Natural killer cell (primary cell): Measurements from ENCODE around the gene ATF4. TPM values are rescaled to one million over a fixed set of nuclear protein-coding genes. Genes with fewer than 3 reads are reported as not detected.

Source experiments
- ATAC-seq, 3 donors: fragments of 150-1000 bp in 2 of 3; fragments of 200-7000 bp in 1 of 3; cut with Tn5 transposase; 1 replicate in 1 of 3; 2 replicates in 2 of 3; pipeline ENCODE4 v1.10.0; 2021; ENCODE audit warnings: mild to moderate bottlenecking in 2 of 3, moderate library complexity in 2 of 3
- DNase-seq, 2 donors: peaks; one replicate each; pipeline versions ENCODE4 v3.0.0 to v3.0.0-alpha.2; 2013 to 2021; ENCODE audit warnings: mixed read lengths in 1 of 2
- H3K27ac ChIP-seq: one replicate; pipeline ENCODE4 v1.5.1; 2013; ENCODE audit warnings: mild to moderate bottlenecking, low read length
- H3K27me3 ChIP-seq: one replicate; pipeline ENCODE4 v1.6.1; 2013; ENCODE audit warnings: low read length; ENCODE audit not compliant: control insufficient read depth, insufficient read depth
- H3K36me3 ChIP-seq: one replicate; pipeline ENCODE4 v1.6.1; 2013; ENCODE audit warnings: low read length; ENCODE audit not compliant: control insufficient read depth, insufficient read depth
- H3K4me1 ChIP-seq: one replicate; pipeline ENCODE4 v1.6.1; 2013; ENCODE audit warnings: low read length; ENCODE audit not compliant: control insufficient read depth, insufficient read depth
- H3K4me3 ChIP-seq: one replicate; pipeline ENCODE4 v1.5.1; 2013; ENCODE audit warnings: low read length
- H3K9me3 ChIP-seq: one replicate; pipeline ENCODE4 v1.6.1; 2013; ENCODE audit warnings: low read length; ENCODE audit not compliant: control insufficient read depth, insufficient read depth
- H3K27ac Mint-ChIP-seq, 2 donors: one replicate each; pipeline ENCODE4 v1.8.0; 2022; ENCODE audit warnings: mild to moderate bottlenecking in 2 of 2, mixed read lengths in 2 of 2, moderate library complexity in 1 of 2
- H3K27me3 Mint-ChIP-seq, 2 donors: one replicate each; pipeline ENCODE4 v1.8.0; 2022; ENCODE audit warnings: low read depth in 2 of 2, mixed read lengths in 2 of 2
- H3K36me3 Mint-ChIP-seq: one replicate; pipeline ENCODE4 v1.8.0; 2022; ENCODE audit warnings: mixed read lengths
- H3K4me1 Mint-ChIP-seq, 2 donors: one replicate each; pipeline ENCODE4 v1.8.0; 2022; ENCODE audit warnings: mixed read lengths in 2 of 2
- H3K4me3 Mint-ChIP-seq: one replicate; pipeline ENCODE4 v1.8.0; 2022; ENCODE audit warnings: mild to moderate bottlenecking, moderate library complexity, mixed read lengths
- H3K9me3 Mint-ChIP-seq, 2 donors: one replicate each; pipeline ENCODE4 v1.8.0; 2022; ENCODE audit warnings: mixed read lengths in 2 of 2
- CTCF ChIP-seq: fragments of 200-600 bp; IDR thresholded peaks from one replicate; pipeline ENCODE4 v1.8.0; 2022; ENCODE audit warnings: antibody characterized with exemption
- WGBS: methylation state at CpG from one replicate; pipeline ENCODE4 v1.1.7; 2013; ENCODE audit warnings: missing lambda C conversion rate; ENCODE audit not compliant: insufficient coverage; 5-methylcytosine and 5-hydroxymethylcytosine counted together
- intact Hi-C: fragments of 100-400 bp; cut with micrococcal nuclease; formaldehyde crosslinking; loops from one replicate; pipeline ENCODE4 v1.14.2; 2022
- total RNA-seq, 4 donors: library from RNA; stranded (reverse); fragments of 120-200 nt in 1 of 4; gene quantifications; one replicate each; pipeline versions ENCODE4 v1.2.3 to v1.2.4, GENCODE V29; 2013 to 2022

Gene ATF4
- total RNA-seq, 3 donors from 2014 or later (not counting 1 experiment from before 2014, with no cell fraction given), result 235 to 242 (median 238) TPM

- H3K4me1 Mint-ChIP-seq, result no peaks in the 10 kb centered on the region
- no peaks in the 10 kb centered on the region for H3K9me3 Mint-ChIP-seq
- Histone ChIP-seq H3K27ac (no peak overlapping the region), H3K4me1 (no peaks in the 10 kb centered on the region), H3K36me3 (no peaks in the 10 kb centered on the region), H3K9me3 (no peaks in the 10 kb centered on the region), H3K4me3 (no peak overlapping the region), H3K27me3 (no peaks in the 10 kb centered on the region)
- no peak overlapping the region for H3K4me3 Mint-ChIP-seq
- H3K36me3 Mint-ChIP-seq, result no peaks in the 10 kb centered on the region
- no peak for DNase-seq
- H3K27ac Mint-ChIP-seq, result no peak overlapping the region
- TF ChIP-seq CTCF, result no peak
- intact Hi-C loops, result no loop called here
- no peak for ATAC-seq
- 84% methylated on average over 3 of the region's 3 CpGs for WGBS
- no peaks in the 10 kb centered on the region for H3K27me3 Mint-ChIP-seq
These were observed 37.6 kb upstream of the ATF4 start for GRCh38 chr22:39482768-39483167.

- no peaks in the 10 kb centered on the region for H3K36me3 Mint-ChIP-seq
- H3K9me3 ChIP-seq, result no peaks in the 10 kb centered on the region
- no peaks in the 10 kb centered on the region for H3K9me3 Mint-ChIP-seq
- H3K27me3 ChIP-seq, result no peaks in the 10 kb centered on the region
- H3K27me3 Mint-ChIP-seq, result no peaks in the 10 kb centered on the region
- H3K4me1 Mint-ChIP-seq, result peaks cover 6 to 7% of the 10 kb centered on the region in 2 donors
- 95% methylated on average over 45 of the region's 45 CpGs for WGBS
- H3K27ac Mint-ChIP-seq, result no peak overlapping the region
- H3K36me3 ChIP-seq, result no peaks in the 10 kb centered on the region
- DNase-seq (no peak), ATAC-seq (no peak)
- peaks cover 5% of the 10 kb centered on the region for H3K4me1 ChIP-seq
- no peak overlapping the region for H3K27ac ChIP-seq
- TF ChIP-seq CTCF, result no peak
- H3K4me3 Mint-ChIP-seq, result no peak overlapping the region
- no peak overlapping the region for H3K4me3 ChIP-seq
- intact Hi-C loops, result no loop called here
These were observed 33.2 kb upstream of the ATF4 start for GRCh38 chr22:39486951-39487825.

- Mint-ChIP-seq H3K4me1 (peaks cover 6 to 7% of the 10 kb centered on the region in 2 donors), H3K27me3 (no peaks in the 10 kb centered on the region), H3K27ac (no peak overlapping the region), H3K36me3 (no peaks in the 10 kb centered on the region), H3K4me3 (no peak overlapping the region), H3K9me3 (no peaks in the 10 kb centered on the region)
- ATAC-seq (no peak), DNase-seq (no peak)
- Histone ChIP-seq H3K4me1 (peaks cover 5% of the 10 kb centered on the region), H3K9me3 (no peaks in the 10 kb centered on the region), H3K27ac (no peak overlapping the region), H3K4me3 (no peak overlapping the region), H3K27me3 (no peaks in the 10 kb centered on the region), H3K36me3 (no peaks in the 10 kb centered on the region)
- intact Hi-C loops, result no loop called here
- no peak for TF ChIP-seq CTCF
- WGBS, result 97% methylated on average over 70 of the region's 70 CpGs
These were observed 32.4 kb upstream of the ATF4 start for GRCh38 chr22:39487826-39488520.
